Skeletal muscle satellite cell (primary cell): ENCODE data around the gene KCNJ12.
"Not testable (repeated sequence)": the region's sequence is repeated elsewhere in the genome, so short reads cannot be mapped to it uniquely, and the experiment has no call there.

ENCODE experiments used
- H3K27me3 ChIP-seq: 2 replicates; pipeline ENCODE4 v1.7.0; 2013; ENCODE audit warnings: low read length; ENCODE audit not compliant: control insufficient read depth, insufficient read depth
- H3K36me3 ChIP-seq: 2 replicates; pipeline ENCODE4 v1.7.0; 2013; ENCODE audit warnings: mild to moderate bottlenecking, control low read depth, low read length; ENCODE audit not compliant: insufficient read depth
- H3K4me1 ChIP-seq: 2 replicates; pipeline ENCODE4 v1.7.0; 2013; ENCODE audit warnings: low read length; ENCODE audit not compliant: control insufficient read depth, insufficient read depth
- H3K4me2 ChIP-seq: 2 replicates; pipeline ENCODE4 v1.7.0; 2013; ENCODE audit warnings: mild to moderate bottlenecking, low read length
- H3K4me3 ChIP-seq: 2 replicates; pipeline ENCODE4 v1.7.0; 2013; ENCODE audit warnings: low read length
- H3K9ac ChIP-seq: 2 replicates; pipeline ENCODE4 v1.7.0; 2013; ENCODE audit warnings: mild to moderate bottlenecking, low read depth, low read length, moderate library complexity
- H3K9me3 ChIP-seq: replicated peaks from 2 replicates; pipeline ENCODE4 v1.7.0; 2013; ENCODE audit warnings: mild to moderate bottlenecking, control low read depth, low read length

Gene KCNJ12

GRCh38 chr17:21454441-21454840 is 78.3 kb downstream of the KCNJ12 start:
- peaks cover 11% of the 10 kb centered on the region for H3K4me1 ChIP-seq
- no peak overlapping the region for H3K4me3 ChIP-seq
- no peak overlapping the region for H3K9ac ChIP-seq
- H3K36me3 ChIP-seq: no peaks in the 10 kb centered on the region
- peaks cover 22% of the 10 kb centered on the region for H3K27me3 ChIP-seq
- H3K4me2 ChIP-seq: no peak overlapping the region
- no peaks in the 10 kb centered on the region for H3K9me3 ChIP-seq

DNA sequence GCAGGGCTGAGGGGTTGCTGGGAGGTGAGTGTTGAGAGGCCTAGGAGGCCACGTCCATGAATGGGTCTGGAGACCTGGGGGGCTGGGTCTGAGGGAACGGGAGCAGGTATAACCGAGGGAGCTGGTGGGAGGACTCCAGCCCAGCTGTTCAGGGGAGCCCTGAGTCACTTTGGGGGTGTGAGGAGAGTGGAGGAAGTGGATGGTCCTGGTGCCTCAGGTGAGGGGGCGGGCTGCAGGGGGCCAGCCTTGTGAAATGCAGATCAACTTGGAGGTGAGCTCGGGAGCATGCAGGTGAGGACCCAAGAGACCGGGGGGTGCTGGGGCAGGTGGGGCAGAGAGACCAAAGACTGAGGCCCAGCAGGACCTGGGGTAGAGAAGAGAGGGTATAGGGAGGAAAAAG is 79.6 kb downstream of the KCNJ12 start:
- H3K9ac ChIP-seq: no peak overlapping the region
- H3K9me3 ChIP-seq: no peaks in the 10 kb centered on the region
- H3K4me1 ChIP-seq: peaks cover 13% of the 10 kb centered on the region
- H3K4me2 ChIP-seq: no peak overlapping the region
- H3K27me3 ChIP-seq: peaks cover 27% of the 10 kb centered on the region
- no peak overlapping the region for H3K4me3 ChIP-seq
- H3K36me3 ChIP-seq: no peaks in the 10 kb centered on the region

DNA sequence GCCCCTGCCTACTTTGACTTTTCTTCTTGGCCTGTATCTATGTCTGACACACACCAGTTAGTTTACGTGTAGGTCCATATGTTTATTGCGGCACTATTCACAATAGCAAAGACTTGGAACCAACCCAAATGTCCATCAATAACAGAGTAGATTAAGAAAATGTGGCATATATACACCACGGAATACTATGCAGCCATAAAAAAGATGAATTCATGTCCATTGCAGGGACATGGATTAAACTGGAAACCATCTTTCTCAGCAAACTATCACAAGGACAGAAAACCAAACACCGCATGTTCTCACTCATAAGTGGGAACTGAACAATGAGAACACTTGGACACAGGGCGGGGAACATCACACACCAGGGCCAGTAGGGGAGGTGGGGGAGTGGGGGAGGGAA is 80.3 kb downstream of the KCNJ12 start:
- not testable (repeated sequence) for H3K9me3 ChIP-seq, H3K36me3 ChIP-seq, H3K4me3 ChIP-seq, H3K4me2 ChIP-seq, H3K9ac ChIP-seq
- Histone ChIP-seq H3K4me1 (peaks cover 16% of the 10 kb centered on the region), H3K27me3 (peaks cover 27% of the 10 kb centered on the region)

- Histone ChIP-seq H3K4me2 (peak overlapping the region; percentile 26), H3K9ac (no peak overlapping the region), H3K36me3 (no peaks in the 10 kb centered on the region), H3K4me1 (peaks cover 15% of the 10 kb centered on the region), H3K27me3 (peaks cover 32% of the 10 kb centered on the region), H3K4me3 (no peak overlapping the region), H3K9me3 (no peaks in the 10 kb centered on the region)
These were observed 81.2 kb downstream of the KCNJ12 start for GRCh38 chr17:21457051-21458026.

DNA sequence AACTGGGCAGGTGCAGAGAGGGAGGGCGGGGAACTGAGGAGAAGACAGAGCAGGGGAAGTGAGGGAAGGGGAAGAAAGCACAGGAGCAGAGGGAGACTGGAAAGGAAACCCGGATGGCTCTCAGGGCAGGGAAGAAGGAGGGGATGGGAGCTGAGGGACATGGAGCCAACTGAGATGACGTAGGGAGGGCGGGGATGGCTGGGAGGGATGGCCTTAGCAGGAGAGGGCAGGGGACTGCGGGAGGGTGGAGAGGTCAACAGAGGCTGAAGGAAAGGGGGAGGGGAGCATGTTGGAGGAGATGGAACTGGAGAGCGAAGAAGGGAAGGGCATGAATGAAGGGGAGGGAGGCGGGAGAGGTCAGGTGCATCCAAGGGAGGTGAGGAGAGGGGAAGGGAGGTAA is 81.9 kb downstream of the KCNJ12 start:
- Histone ChIP-seq H3K4me3 (no peak overlapping the region), H3K4me1 (peaks cover 11% of the 10 kb centered on the region), H3K36me3 (no peaks in the 10 kb centered on the region), H3K9me3 (no peaks in the 10 kb centered on the region), H3K4me2 (no peak overlapping the region), H3K9ac (no peak overlapping the region), H3K27me3 (peaks cover 29% of the 10 kb centered on the region)

DNA sequence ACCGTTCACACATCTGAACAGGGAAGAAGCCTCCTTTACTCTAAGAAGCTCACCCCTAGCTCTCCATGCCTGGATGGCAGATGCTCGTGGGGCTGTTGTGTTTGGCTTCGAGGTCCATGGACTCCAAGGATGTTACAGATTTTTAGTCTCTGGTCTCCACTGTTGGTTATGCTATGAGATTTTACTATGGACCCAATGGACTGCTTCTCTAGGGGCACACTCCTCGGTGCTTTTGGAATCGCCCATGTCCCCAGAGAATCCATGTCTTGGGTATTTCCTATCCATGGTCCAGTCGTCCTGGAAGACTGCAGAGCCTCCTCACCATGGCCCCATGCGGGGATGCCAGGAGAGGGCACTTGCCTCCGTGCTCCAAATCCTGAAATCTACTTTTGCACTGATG is 83.4 kb downstream of the KCNJ12 start:
- no peaks in the 10 kb centered on the region for H3K36me3 ChIP-seq
- peaks cover 11% of the 10 kb centered on the region for H3K4me1 ChIP-seq
- H3K9ac ChIP-seq: no peak overlapping the region
- H3K9me3 ChIP-seq: no peaks in the 10 kb centered on the region
- no peak overlapping the region for H3K4me2 ChIP-seq
- no peak overlapping the region for H3K4me3 ChIP-seq
- peaks cover 20% of the 10 kb centered on the region for H3K27me3 ChIP-seq

GRCh38 chr17:21460358-21460757 is 84.2 kb downstream of the KCNJ12 start:
- Histone ChIP-seq H3K36me3 (no peaks in the 10 kb centered on the region), H3K9me3 (no peaks in the 10 kb centered on the region), H3K4me1 (peaks cover 11% of the 10 kb centered on the region), H3K9ac (no peak overlapping the region), H3K4me3 (no peak overlapping the region), H3K27me3 (peaks cover 20% of the 10 kb centered on the region), H3K4me2 (no peak overlapping the region)

DNA sequence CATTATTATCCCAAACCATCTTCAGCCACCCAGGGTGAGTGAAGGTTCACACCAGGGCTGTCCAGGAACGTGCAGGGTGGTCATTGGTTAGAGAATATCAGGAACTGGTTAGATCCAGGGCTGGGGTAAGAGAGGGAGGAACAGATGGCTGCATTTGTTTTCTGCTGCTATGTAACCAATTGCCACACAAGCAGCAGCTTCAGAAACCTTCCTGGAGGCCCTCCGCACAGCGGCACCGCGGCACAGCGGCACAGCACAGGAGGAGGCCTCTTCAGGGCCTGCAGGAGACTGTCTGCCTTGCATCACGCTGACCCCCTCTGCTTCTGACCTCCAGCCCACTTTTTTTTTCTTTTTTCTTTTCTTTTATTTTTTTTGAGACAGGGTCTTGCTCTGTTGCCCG is 86.1 kb downstream of the KCNJ12 start:
- H3K4me2 ChIP-seq: no peak overlapping the region
- peaks cover 30% of the 10 kb centered on the region for H3K27me3 ChIP-seq
- H3K4me1 ChIP-seq: peaks cover 10% of the 10 kb centered on the region

GRCh38 chr17:21463204-21463661 is 87.1 kb downstream of the KCNJ12 start:
- Histone ChIP-seq H3K9me3 (no peaks in the 10 kb centered on the region), H3K36me3 (no peaks in the 10 kb centered on the region), H3K27me3 (peaks cover 36% of the 10 kb centered on the region), H3K4me3 (no peak overlapping the region), H3K4me1 (peaks cover 4% of the 10 kb centered on the region), H3K4me2 (no peak overlapping the region), H3K9ac (no peak overlapping the region)

More for the DNA sequence above, 86.1 kb downstream of the KCNJ12 start:
- H3K9me3 ChIP-seq: no peaks in the 10 kb centered on the region
- H3K9ac ChIP-seq: no peak overlapping the region
- H3K36me3 ChIP-seq: no peaks in the 10 kb centered on the region
- no peak overlapping the region for H3K4me3 ChIP-seq

DNA sequence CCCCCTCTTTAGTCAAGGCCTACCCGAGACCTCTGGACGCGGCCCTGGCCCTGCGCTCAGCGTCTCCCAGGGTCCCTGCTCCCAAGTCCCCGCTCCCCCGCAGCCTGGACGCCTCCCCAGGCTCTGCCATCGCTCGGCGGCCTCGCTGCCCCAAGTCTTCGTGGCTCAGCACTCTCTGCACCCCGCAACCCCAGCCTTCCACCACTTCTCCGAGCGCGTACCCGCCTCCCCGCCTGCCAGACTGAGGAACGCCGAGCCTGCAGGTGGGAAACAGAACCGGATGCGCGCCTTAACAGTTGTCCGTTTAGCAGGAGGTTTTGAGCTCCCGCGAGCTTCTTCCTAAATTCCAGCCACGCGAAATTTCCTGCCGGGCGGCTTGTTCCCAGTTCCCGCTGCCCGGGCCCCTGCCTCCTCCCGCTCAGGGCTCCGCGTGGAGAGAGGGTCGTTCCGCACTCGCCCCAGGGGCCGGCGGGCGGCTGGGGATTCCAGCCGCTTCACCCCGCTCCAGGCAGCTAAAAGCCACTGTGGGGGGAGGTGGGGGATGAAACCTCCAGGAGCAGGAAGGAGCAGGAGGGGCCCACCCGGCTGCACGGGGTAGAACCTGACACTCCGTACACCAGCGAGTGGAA is 87.7 kb downstream of the KCNJ12 start:
- Histone ChIP-seq H3K27me3 (peaks cover 32% of the 10 kb centered on the region), H3K9ac (no peak overlapping the region), H3K36me3 (no peaks in the 10 kb centered on the region), H3K4me1 (peaks cover 4% of the 10 kb centered on the region), H3K9me3 (no peaks in the 10 kb centered on the region), H3K4me3 (no peak overlapping the region), H3K4me2 (no peak overlapping the region)

DNA sequence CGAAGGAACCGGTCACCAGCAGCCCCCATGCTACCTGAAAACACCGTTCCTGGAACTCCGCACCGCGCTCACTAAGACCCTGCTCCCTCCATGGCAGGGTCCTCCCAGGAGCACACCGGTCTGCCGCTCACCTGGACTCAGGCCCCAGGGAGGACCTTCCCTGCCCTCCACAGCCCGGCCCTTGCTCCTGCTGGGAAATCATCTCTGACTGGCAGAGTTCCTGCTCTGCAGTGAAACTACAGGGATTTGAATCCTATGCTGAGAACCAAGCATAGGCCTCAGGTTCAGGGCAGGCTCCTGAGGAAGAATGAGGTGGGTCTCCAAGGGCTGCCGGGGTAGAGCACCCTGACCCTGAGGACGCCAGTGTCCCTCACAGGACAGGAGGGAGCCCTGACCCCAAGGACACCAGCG is 88.5 kb downstream of the KCNJ12 start:
- Histone ChIP-seq H3K36me3 (no peaks in the 10 kb centered on the region), H3K4me2 (no peak overlapping the region), H3K9ac (no peak overlapping the region), H3K27me3 (peaks cover 28% of the 10 kb centered on the region), H3K4me1 (peaks cover 4% of the 10 kb centered on the region), H3K9me3 (no peaks in the 10 kb centered on the region), H3K4me3 (no peak overlapping the region)
